HS-27A (cell line): ENCODE results near the gene ADGRF3.
A peak's percentile ranks its signal among the peaks of the same experiment; 100 is the strongest.
"Not testable (repeated sequence)": the region's sequence is repeated elsewhere in the genome, so short reads cannot be mapped to it uniquely, and the experiment has no call there.

Experiments used
- DNase-seq: peaks from one replicate; pipeline ENCODE4 v3.0.0-alpha.2; 2012; ENCODE audit warnings: low read depth, missing footprints

Gene ADGRF3

DNA sequence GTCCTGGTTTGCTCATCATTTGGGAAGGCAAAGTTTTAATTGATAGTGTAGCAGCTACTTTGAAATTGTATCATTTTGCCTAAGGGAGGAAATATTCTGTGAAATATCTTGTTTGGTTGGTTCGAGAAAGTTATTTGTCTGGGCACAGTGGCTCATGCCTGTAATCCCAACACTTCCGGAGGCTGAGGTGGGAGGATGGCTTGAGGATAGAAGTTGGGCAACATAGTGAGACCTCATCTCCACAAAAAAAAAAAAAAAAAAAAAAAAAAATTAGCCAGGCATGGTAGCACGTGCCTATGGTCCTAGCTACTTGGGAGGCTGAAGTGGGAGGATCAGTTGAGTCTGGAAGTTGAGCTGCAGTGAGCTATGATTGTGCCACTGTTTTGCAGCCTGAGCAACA lies 3.1 kb upstream of the ADGRF3 start:
- DNase-seq = no peak

DNA sequence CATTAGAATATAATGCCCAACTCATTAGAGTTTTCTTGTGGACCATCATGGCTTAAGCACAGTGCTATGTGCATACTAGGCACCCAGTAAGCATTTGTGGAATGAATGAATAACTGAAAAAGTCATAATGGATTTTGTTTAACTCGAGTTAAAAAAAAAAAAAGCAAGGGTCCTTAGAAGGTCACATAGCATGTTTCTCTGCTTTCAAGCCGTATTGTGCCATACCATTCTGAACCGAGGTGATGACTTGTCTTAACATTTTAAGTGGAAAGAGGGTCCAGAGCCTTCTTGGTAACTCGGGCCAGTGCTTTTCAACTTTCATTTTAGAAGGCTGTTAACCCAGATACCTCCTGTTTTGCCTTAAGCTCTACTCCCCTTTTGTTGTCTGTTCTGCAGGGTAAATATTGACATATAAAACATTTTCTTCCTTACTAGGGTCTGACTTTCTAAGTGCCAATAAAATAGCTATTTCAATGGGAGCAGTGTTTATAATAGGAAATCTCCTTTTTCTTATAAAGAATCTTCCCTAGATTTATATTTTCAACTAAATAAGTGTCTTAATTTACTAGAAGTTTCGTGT lies 787 bp upstream of the ADGRF3 start:
- DNase-seq = no peak

DNA sequence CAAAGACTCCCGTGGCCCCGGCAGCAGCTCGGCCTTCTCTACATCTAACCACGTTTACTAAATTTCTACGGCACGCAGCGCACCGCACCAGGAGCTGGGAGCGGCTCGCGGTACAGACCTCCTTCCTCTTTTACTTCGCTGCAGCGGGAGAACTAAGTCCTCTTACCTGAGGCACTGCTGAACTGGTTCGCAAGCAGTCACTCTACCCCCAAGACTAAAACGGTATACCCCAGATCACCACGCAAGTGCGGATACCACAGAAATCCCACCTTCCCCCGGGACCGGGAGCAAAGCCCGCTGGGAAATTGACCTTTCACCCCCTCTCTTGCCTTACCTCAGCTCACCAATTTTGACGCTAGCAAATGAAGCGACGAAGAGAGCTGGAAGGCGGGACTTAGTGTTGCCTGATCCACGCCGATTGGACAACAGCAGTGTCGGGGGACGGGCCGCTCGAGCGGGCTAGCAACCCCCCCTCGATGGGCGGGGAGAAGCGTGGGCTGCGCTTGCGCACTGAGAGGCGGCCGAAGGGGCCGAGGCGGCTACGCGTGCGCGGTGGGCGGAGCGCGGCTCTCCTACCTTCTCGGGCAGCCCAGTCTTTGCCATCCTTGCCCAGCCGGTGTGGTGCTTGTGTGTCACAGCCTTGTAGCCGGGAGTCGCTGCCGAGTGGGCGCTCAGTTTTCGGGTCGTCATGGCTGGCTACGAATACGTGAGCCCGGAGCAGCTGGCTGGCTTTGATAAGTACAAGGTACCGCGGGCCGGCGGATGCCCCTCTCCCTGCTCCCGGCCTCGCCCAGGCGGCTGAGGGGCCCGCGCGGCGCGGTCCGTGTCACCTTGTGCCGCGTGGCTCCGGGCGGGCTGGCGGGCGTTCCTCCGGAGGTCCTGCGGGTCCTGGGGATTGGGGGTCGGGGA lies 790 bp downstream of the ADGRF3 start, which contains the start of gene SELENOI:
Gene SELENOI, plus strand, starts transcription at position 599 of the 909 bp plus-strand sequence. Its CDS starts 90 bp downstream, at position 689.
- peak; percentile 94 for DNase-seq

DNA sequence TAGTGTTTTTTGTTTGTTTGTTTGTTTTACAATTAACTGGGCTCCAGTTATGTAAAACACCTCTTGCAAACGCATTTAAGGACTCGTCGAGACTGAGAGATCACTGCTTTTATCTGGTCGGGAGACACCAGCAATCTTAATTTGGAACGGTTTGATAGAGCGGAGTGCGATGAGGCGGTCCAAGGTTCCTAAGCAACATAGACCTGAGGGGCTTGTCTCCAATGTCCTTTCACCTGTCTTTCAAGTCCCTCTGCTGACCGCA lies 1.4 kb downstream of the ADGRF3 start:
- DNase-seq = no peak

DNA sequence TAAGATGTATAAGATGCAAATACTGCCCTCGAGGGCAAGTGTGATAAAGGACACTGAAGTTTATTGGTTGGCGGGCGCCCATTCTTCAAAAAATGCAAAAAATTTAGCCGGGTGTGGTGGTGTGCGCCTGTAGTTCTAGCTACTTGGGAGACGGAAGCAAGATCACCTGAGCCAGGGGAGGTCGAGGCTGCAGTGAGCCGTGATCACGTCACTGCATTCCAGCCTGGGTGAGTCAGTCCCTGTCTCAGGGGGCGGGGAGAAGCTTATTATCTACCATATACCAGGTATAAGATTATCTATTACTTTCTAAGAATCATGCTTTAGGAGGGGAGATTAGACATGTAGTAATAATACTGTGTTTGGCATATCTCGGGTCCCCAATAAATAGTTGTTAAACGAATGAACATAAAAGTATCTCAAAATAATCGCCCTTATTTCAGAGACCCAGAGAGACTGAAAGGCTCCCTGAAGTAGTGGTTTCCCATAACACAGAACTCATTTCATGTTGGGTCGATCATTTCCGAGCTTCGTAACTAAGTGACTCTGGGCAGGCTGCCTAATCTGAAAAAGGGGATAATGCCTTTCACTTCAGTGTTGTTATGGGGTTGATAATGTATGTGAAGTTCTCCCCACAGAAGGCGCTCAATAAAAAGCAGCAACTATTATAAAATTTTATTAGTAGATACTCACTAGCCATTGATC lies 1.9 kb downstream of the ADGRF3 start:
- no peak for DNase-seq

DNA sequence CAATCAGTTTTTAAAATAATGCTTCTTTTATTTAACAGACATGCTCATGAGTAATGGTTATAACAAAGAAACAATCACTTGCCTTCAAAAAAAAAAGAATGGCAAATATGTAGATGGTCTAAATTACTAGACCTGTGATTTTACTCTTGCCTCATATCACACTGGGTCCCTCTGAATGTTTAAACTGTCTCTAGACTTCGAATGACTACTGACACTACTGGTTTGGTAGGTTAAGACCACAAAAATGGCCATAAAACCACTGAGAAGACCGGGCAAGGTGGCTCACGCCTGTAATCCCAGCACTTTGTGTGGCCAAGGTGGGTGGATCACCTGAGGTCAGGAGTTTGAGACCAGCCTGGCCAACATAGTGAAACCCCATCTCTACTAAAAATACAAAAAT lies 5.8 kb downstream of the ADGRF3 start:
- no peak for DNase-seq

DNA sequence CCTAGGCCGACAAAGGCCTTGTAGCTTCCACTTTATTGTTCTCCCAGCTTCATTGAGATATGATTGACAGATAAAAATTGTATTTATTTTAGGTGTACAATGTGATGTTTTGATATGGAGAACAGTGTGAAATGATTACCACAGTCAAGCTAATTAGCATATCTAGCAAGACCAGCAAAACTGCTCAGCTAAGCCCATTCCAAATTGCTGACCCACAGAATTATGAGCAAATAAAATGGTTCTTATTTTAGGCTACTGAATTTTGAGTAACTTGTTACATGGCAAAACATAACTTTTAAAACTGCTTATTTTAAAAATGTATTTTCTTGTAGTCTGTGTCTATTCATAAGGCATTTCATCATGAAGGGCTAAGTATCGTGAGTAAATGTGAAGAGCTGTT lies 9.3 kb downstream of the ADGRF3 start:
- no peak for DNase-seq

DNA sequence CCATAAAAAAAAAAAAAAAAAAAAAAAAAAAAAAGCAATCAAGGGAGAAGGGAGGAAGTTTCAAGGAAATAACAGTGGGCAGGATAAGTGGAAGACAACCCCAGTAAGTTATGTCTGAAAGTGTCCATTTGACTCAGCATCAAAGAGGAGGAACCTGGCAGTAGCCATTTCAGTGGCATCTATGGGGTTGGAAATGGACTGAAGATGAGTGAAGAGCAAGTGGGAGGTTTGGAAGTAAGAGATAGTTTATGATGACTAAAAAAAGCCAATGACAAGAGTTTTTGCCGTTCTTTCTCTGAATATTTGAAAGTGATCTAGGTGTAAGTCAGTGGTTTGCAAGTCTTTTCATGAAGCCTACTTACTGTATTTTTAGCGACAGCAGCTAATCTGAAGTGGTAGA lies 9.9 kb downstream of the ADGRF3 start:
- no peak for DNase-seq

DNA sequence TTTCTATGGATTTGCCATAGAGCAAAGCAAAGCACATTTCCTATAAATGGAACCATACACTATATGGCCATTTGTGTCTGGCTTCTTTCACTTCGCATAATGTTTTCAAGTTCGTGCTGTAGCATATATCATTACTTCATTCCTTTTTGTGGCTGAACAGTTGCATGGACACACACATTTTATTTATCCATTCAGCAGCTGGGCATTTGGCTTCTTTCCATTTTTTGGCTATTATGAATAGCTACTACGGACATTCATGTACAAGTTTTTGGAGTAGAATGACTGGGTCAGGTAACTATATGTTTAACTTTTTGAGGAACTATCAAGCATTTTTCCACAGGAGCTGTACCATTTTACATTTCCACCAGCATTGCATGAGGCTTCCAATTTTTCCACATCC lies 11.4 kb downstream of the ADGRF3 start:
- no peak for DNase-seq

DNA sequence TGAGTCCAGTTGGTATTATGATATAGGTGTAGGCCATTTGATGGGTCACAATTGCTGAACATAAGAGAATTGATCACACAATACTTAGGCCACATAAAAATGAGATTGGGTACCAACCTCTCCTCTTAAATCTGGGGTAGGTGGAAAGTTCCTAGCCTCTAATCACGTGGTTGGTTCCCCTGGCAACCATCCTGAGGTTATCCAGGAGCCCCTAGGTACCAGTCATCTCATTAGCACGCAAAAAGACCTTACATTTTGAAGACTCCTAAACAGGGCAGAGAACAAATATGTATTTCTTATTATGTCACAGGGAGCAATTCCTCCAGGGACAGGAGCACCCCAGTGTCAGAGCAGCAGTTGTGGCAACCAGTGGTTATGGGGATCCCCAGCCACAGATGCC lies 13.3 kb downstream of the ADGRF3 start:
- DNase-seq = no peak

DNA sequence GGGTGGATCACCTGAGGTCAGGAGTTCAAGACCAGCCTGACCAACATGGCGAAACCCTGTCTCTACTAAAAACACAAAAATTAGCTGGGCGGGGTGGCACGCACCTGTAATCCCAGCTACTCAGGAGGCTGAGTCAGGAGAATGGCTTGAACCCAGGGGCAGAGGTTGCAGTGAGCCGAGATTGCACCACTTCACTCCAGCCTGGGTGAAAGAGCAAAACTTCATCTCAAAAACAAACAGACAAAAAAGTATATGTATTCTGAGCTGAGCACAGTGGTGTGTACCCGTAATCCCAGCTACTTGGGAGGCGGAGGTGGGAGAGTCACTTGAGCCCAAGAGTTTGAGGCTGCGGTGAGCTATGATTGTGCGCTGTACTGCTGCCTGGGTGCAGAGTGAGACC lies 15.3 kb downstream of the ADGRF3 start:
- not testable (repeated sequence) for DNase-seq

DNA sequence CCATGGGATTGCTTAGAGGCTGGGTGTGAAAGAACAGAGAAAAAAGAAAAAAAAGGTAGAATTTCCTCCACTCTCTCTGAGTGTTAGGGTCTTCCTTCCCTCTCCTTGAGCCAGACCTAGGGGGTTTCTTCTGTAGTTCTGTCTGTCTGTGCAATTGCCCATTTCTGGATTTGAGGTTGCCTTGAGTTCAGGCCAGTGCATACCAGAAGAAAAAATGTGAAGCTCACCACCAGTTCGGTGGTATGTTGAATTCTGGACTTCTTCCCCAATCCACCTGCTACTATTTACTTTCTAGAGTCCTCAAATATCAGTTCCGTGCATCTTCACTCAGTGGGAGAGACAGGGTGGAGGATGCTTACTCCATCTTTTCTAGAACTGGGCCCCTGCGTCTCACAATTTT lies 16.0 kb downstream of the ADGRF3 start:
- DNase-seq = no peak

DNA sequence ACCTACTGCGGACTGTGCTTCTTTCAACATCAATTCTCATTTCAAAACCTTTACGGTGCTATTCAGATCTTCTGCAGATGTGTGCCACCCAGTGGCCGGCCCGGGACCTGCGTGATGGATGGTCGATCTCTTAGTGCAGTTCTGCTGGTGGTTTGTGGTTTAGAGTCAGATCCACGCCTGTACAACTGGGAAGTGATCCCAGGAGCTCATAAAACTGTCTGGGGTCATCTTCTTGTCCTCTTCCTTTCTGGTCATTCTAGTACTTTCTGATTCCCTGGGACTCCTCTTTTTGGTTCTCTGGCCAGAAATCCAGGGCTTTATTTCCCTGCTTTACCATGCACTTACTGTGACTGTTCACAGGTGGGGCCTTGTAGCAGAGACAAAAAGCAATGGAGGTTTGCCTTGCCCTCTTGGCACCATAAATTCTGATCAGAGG lies 16.5 kb downstream of the ADGRF3 start:
- DNase-seq = no peak

DNA sequence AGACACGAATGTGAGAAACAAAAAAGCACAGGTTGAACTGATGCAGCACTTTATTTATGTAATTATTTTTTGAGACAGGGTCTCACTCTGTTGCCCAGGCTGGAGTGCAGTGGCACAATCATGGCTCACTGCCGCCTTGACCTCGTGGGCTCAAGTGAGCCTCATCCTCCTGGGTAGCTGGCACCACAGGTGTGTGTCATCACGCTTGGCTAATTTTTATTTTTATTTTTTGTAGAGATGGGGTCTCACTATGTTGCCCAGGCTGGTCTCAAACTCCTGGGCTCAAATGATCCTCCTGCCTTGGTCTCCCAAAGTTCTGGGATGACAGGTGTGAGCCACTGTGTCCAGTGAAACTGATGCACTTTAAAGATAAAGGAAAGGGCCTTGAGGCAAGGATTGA lies 17.5 kb downstream of the ADGRF3 start:
- DNase-seq = not testable (repeated sequence)

DNA sequence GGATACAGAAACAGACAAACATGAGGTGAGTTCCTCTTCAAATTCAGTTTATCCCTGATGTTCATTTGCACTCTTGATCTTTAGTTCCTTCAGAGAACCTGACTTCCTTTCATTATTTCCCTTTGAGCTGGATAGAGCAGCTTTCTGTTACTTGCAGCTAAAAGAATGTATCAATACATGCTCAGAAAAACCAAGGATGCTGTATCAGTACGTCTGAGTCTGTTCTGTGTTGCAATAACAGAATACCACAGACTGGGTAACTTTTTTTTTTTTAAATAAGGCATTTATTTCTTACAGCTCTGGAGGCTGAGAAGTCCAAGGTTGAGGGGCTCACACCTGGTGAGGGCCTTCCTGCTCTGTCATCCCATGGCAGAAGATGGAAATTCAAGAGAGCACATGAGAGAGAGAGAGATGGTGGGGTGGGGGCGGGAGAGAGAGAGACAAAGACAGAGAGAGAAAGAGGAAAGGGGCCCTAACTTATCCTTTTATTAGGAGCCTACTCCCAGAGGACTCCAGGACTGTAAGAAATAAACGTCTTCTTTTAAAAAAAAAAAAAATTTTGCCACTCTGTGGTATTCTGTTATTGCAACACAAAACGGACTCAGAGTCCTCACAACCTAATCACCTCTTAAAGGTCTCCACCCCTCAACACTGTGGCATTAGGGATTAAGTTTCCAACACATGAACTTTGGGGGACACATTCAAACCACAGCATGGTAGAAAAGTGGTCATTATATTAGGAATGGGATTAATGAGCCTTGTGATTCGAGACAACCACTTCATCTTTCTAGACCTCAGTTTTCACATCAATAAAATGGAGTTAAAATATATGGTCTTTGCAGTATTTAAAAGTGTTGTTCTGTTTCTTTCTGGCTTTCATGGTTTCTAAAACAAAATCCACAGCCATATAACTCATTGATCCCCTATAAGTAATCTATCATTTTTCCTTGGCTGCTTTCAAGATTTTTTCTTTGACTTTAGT lies 19.0 kb downstream of the ADGRF3 start:
- no peak for DNase-seq

DNA sequence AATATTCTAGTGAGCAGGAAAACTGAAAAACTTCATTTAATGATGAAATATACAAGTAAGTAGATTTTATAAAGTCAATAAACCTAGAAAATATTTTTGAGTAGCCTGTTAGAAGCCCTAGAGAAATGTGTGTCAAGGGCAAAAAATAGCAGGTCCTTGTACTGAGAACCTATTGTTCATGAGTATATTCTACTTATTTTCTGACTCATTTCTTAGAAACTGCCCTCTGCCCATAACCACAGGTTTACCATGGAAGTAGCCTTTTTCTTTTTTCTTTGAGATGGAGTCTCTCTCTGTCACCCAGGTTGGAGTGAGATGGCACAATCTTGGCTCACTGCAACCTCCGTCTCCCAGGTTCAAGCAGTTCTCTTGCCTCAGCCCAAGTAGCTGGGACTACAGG lies 20.1 kb downstream of the ADGRF3 start:
- no peak for DNase-seq

DNA sequence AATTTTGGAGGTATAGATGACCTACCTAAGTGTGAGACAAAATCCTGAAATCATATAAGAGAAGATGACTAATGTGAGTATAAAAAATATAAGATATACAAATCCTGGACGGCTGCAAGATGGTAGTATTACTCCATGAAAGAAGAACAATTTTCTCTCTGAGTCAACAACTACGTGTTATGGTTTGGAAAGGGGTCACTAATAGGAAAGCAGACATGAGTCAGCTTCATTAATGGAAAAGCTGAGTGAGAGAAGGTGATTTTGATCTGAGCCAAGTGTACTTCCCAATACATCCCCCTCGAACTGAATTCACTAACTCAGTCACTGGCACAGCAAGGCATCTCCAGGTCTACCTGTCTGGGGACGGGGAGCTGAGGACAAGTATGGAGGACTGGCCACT lies 20.7 kb downstream of the ADGRF3 start:
- DNase-seq = no peak

DNA sequence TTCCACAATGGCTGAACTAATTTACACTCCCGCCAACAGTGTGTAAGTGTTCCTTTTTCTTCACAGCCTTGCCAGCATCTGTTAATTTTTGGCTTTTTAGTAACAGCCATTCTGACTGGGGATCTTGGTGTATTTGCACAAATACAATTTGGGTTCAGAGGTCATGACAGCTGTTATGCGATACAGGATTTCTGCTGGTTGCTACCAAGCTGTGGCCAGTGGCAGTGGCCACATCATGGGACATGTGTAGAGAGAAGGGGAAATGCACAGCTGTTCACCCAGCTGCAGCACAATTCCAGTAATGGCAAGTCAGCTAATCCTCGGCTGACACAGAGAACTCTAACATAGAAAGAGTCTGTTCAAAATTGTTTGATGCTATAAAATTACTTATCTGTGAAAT lies 21.7 kb downstream of the ADGRF3 start:
- DNase-seq = no peak

DNA sequence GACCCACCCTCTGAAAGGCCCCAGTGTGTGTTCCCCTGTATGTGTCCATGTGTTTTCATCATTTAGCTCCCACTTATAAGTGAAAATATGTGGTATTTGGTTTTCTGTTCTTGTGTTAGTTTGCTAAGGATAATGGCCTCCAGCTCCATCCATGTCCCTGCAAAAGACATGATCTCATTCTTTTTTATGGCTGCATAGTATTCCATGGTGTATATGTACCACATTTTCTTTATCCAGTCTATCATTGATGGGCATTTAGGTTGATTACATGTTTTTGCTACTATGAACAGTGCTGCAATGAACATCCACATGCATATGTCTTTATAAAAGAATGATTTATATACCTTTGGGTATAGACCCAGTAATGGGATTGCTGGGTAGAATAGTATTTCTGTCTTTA lies 22.1 kb downstream of the ADGRF3 start:
- not testable (repeated sequence) for DNase-seq

DNA sequence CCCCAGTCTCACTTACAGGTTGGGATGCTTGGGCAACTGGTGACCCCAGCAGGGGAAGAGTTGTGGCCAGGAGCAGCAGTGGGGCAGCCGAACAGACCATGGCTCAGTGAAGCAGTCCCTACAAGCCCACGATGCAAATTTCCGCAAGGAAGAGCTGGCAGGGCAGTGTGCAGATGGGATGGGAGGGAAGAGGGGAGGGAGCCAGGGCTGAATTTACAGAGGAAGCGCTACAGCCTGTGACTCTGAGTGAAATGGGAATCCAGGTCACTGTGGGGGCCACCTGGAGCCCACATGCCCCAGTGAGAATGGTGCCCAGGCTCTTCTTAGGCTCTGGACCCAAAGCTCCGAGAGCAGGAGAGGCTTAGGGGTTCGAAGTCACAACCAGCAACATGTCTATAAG lies 27.6 kb downstream of the ADGRF3 start:
- DNase-seq = no peak

DNA sequence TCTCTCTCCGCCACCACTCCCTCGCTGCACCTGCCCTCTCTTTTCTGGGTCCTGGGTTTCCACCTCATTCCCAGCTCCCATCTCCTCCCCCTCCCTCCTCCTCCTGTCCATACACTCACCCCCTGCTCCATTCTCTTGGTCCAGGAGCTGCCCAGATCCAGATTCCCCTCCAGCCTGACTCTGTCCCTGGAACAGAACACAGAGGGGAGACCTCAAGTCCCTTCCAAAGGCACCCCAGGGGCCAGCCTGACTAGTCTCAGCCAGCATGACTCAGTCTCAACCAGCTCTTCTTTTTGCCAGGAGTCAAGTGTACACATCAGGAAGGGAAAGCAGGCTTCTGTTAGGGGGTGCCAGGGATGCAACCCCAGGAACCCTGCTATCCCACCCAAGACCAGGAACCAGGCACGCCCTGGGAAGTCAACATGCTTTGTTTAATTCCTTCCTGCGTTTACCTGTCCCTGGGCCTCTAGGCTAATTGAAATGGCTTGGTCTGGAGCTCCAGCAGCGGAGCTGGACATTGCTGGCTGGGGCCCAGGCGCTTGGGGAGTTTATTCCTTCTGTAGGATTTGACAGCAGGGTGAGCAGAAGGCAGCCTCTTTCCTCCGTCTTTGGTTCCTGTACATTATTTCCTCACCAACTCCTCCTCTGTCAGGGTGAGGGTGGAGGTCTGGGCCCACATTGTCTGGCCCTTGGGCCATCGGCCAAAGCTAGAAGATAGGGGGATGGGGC lies 29.0 kb downstream of the ADGRF3 start:
- DNase-seq = no peak
